B cell (primary cell): ENCODE results near the gene PSMA2. TPM values are rescaled to one million over a fixed set of nuclear protein-coding genes. Genes with fewer than 3 reads are reported as not detected.

Source experiments
- ATAC-seq: fragments of 200-7000 bp; cut with Tn5 transposase; one replicate; pipeline ENCODE4 v1.10.0; 2021; ENCODE audit warnings: low read depth, mild to moderate bottlenecking, moderate number of reproducible peaks, moderate library complexity
- CTCF ChIA-PET: fragments of 350-600 bp; sonication (Branson Sonifier 250); formaldehyde crosslinking; loops from one replicate; lab custom pipeline; 2021; ENCODE audit warnings: antibody characterized with exemption, inconsistent platforms; lab: Charles Lee
- POLR2A ChIA-PET: fragments of 350-600 bp; sonication (Branson Sonifier 250); formaldehyde crosslinking; loops from one replicate; lab custom pipeline; 2021; ENCODE audit warnings: antibody characterized with exemption; lab: Charles Lee
- DNase-seq: peaks from one replicate; pipeline ENCODE4 v3.0.0; 2013
- H2AFZ ChIP-seq: 2 replicates; pipeline ENCODE4 v1.6.1; 2012; ENCODE audit warnings: mild to moderate bottlenecking, low read depth, low read length; ENCODE audit not compliant: insufficient read depth, poor library complexity, severe bottlenecking
- H3K27ac ChIP-seq, 2 donors: 1 replicate in 1 of 2; 2 replicates in 1 of 2; pipeline ENCODE4 v1.5.1; 2012 to 2013; ENCODE audit warnings: low read length in 2 of 2, mild to moderate bottlenecking in 2 of 2, moderate library complexity in 1 of 2
- H3K27me3 ChIP-seq, 4 experiments: fragments of 200-600 bp in 1 of 4; sonication (generic) in 1 of 4; replicated peaks in 1 of 4; 1 replicate in 2 of 4; 2 replicates in 2 of 4; pipeline versions ENCODE4 v1.6.1 to v1.7.0; 2013 to 2016; ENCODE audit warnings: low read length in 3 of 4, mild to moderate bottlenecking in 2 of 4, mixed read lengths in 1 of 4, moderate library complexity in 1 of 4; ENCODE audit not compliant: insufficient read depth in 4 of 4, control insufficient read depth in 3 of 4; ENCODE audit errors: control extremely low read depth in 1 of 4
- H3K36me3 ChIP-seq, 2 experiments: replicated peaks in 1 of 2; 1 replicate in 1 of 2; 2 replicates in 1 of 2; pipeline versions ENCODE4 v1.6.1 to v1.7.1; 2013; ENCODE audit warnings: low read length in 1 of 2; ENCODE audit not compliant: insufficient read depth in 2 of 2, control insufficient read depth in 1 of 2; ENCODE audit errors: control extremely low read depth in 1 of 2, extremely low read depth in 1 of 2
- H3K4me1 ChIP-seq, 2 donors: fragments of 200-600 bp in 1 of 2; sonication (generic) in 1 of 2; 1 replicate in 1 of 2; 2 replicates in 1 of 2; pipeline versions ENCODE4 v1.5.1 to v1.6.1; 2013 to 2017; ENCODE audit warnings: low read length in 2 of 2; ENCODE audit not compliant: control insufficient read depth in 2 of 2, insufficient read depth in 2 of 2
- H3K4me2 ChIP-seq: replicated peaks from 2 replicates; pipeline ENCODE3; 2012; ENCODE audit warnings: mild to moderate bottlenecking, low read depth, low read length; ENCODE audit not compliant: poor library complexity, severe bottlenecking
- H3K4me3 ChIP-seq, 5 experiments: fragments of 200-600 bp in 1 of 5; sonication (generic) in 1 of 5; 1 replicate in 3 of 5; 2 replicates in 2 of 5; pipeline versions ENCODE4 v1.5.1 to v1.7.0; 2011 to 2016; ENCODE audit warnings: low read length in 4 of 5, mild to moderate bottlenecking in 4 of 5, low read depth in 2 of 5, control low read depth in 1 of 5, moderate library complexity in 1 of 5; ENCODE audit not compliant: insufficient read depth in 1 of 5; ENCODE audit errors: control extremely low read depth in 1 of 5, extremely low read depth in 1 of 5
- H3K79me2 ChIP-seq: fragments of 200-600 bp; sonication (generic); one replicate; pipeline ENCODE4 v1.6.0; 2016; ENCODE audit warnings: low read length; ENCODE audit not compliant: control insufficient read depth, insufficient read depth
- H3K9ac ChIP-seq: fragments of 200-600 bp; sonication (generic); 2 replicates; pipeline ENCODE4 v1.6.1; 2017; ENCODE audit warnings: mild to moderate bottlenecking, low read length, moderate library complexity
- H3K9me3 ChIP-seq, 3 donors: one replicate each; pipeline versions ENCODE4 v1.6.1 to v1.7.1; 2013; ENCODE audit warnings: low read length in 2 of 3; ENCODE audit not compliant: control insufficient read depth in 2 of 3, insufficient read depth in 1 of 3; ENCODE audit errors: control extremely low read depth in 1 of 3
- H4K20me1 ChIP-seq: 2 replicates; pipeline ENCODE4 v1.6.0; 2012; ENCODE audit warnings: mild to moderate bottlenecking, low read length; ENCODE audit not compliant: insufficient read depth, control insufficient read depth, poor library complexity, severe bottlenecking
- H3K27ac Mint-ChIP-seq: one replicate; pipeline ENCODE4 v1.8.0; 2021; ENCODE audit warnings: mixed read lengths
- H3K27me3 Mint-ChIP-seq: one replicate; pipeline ENCODE4 v1.8.0; 2021; ENCODE audit warnings: mixed read lengths
- H3K4me1 Mint-ChIP-seq: one replicate; pipeline ENCODE4 v1.8.0; 2021; ENCODE audit warnings: mixed read lengths
- H3K4me3 Mint-ChIP-seq: one replicate; pipeline ENCODE4 v1.8.0; 2021; ENCODE audit warnings: mixed read lengths
- H3K9me3 Mint-ChIP-seq: one replicate; pipeline ENCODE4 v1.8.0; 2022; ENCODE audit warnings: mixed read lengths; ENCODE audit not compliant: insufficient read depth
- CTCF ChIP-seq: fragments of 200-600 bp; IDR thresholded peaks from one replicate; pipeline ENCODE4 v1.8.0; 2022; ENCODE audit warnings: antibody characterized with exemption, mild to moderate bottlenecking
- EZH2 ChIP-seq: IDR thresholded peaks from 2 replicates; pipeline ENCODE4 v1.6.1; 2012; ENCODE audit warnings: borderline replicate concordance, low read depth, mild to moderate bottlenecking, moderate library complexity, low read length; ENCODE audit not compliant: insufficient read depth, poor library complexity, severe bottlenecking
- WGBS: methylation state at CpG from one replicate; pipeline ENCODE4 v1.1.5; 2013; ENCODE audit warnings: missing lambda C conversion rate; ENCODE audit not compliant: insufficient coverage; 5-methylcytosine and 5-hydroxymethylcytosine counted together
- intact Hi-C: fragments of 100-400 bp; cut with micrococcal nuclease; formaldehyde crosslinking; loops from one replicate; pipeline ENCODE4 v1.10.0; 2022
- polyA plus RNA-seq: library from polyadenylated mRNA; depleted of rRNA; stranded (reverse); fragments of >200 nt; gene quantifications from 2 replicates; pipeline ENCODE4 v1.2.3, GENCODE V29; 2012
- total RNA-seq, 2 donors: library from RNA; stranded (reverse); fragments of 120-200 nt in 1 of 2; gene quantifications; 1 replicate in 1 of 2; 2 replicates in 1 of 2; pipeline versions ENCODE4 v1.2.3 to v1.2.4, GENCODE V29; 2013 to 2022

PSMA2 gene
- total and polyA plus RNA-seq, 2 donors (not counting 1 experiment from before 2014, with no cell fraction given) = 26.3 to 47.8 TPM

GRCh38 chr7:42926204-42926603, 5.8 kb downstream of the PSMA2 start:
- CTCF ChIA-PET = no interaction called here
- Histone ChIP-seq H3K9ac (no peak overlapping the region), H3K4me2 (no peak overlapping the region), H3K27ac (peak overlapping the region in 1 of 2 donors; percentile 7), H3K79me2 (peaks cover 40% of the 10 kb centered on the region), H3K27me3 (no peaks in the 10 kb centered on the region), H4K20me1 (peaks cover 6% of the 10 kb centered on the region), H2AFZ (no peak overlapping the region), H3K4me3 (no peak overlapping the region), H3K4me1 (peaks cover 34 to 43% of the 10 kb centered on the region in 2 donors), H3K9me3 (no peaks in the 10 kb centered on the region), H3K36me3 (peaks cover 7 to 51% of the 10 kb centered on the region in 2 experiments)
- H3K27me3 Mint-ChIP-seq = no peaks in the 10 kb centered on the region
- no peaks in the 10 kb centered on the region for H3K9me3 Mint-ChIP-seq
- H3K4me3 Mint-ChIP-seq = no peak overlapping the region
- intact Hi-C loops = no loop called here
- ATAC-seq (no peak), DNase-seq (no peak)
- no CpG with 5 or more reads among the region's 5 CpGs for WGBS
- peaks cover 56% of the 10 kb centered on the region for H3K4me1 Mint-ChIP-seq
- no peak for TF ChIP-seq EZH2
- no peak for TF ChIP-seq CTCF
- POLR2A ChIA-PET = no interaction called here
- no peak overlapping the region for H3K27ac Mint-ChIP-seq

- Mint-ChIP-seq H3K27me3 (no peaks in the 10 kb centered on the region), H3K9me3 (no peaks in the 10 kb centered on the region)
- intact Hi-C loops = no loop called here
Measured at GRCh38 chr7:42925630-42926029, 6.3 kb downstream of the PSMA2 start.

More at GRCh38 chr7:42925630-42926029, 6.3 kb downstream of the PSMA2 start:
- H3K4me1 ChIP-seq = peaks cover 28 to 38% of the 10 kb centered on the region in 2 donors
- H3K27me3 ChIP-seq = no peaks in the 10 kb centered on the region
- no peak for DNase-seq
- CTCF ChIA-PET = no interaction called here
- H2AFZ ChIP-seq = no peak overlapping the region
- H3K27ac ChIP-seq = peak overlapping the region in 1 of 2 donors; percentile 7
- ATAC-seq = no peak
- Mint-ChIP-seq H3K4me3 (no peak overlapping the region), H3K27ac (no peak overlapping the region), H3K4me1 (peaks cover 50% of the 10 kb centered on the region)
- H3K9ac ChIP-seq = no peak overlapping the region
- peaks cover 6% of the 10 kb centered on the region for H4K20me1 ChIP-seq
- no peak overlapping the region for H3K4me3 ChIP-seq
- WGBS = 100% methylated on average over 1 of the region's 1 CpG
- H3K36me3 ChIP-seq = peaks cover 10 to 57% of the 10 kb centered on the region in 2 experiments
- H3K79me2 ChIP-seq = peaks cover 35% of the 10 kb centered on the region
- no peaks in the 10 kb centered on the region for H3K9me3 ChIP-seq
- POLR2A ChIA-PET = no interaction called here
- TF ChIP-seq EZH2 (no peak), CTCF (no peak)
- H3K4me2 ChIP-seq = no peak overlapping the region
